CD4-positive, alpha-beta T cell treated with Interleukin-6 for 4 hours (primary cell): ENCODE results near the gene PRICKLE3.
"Not testable (repeated sequence)": the region's sequence is repeated elsewhere in the genome, so short reads cannot be mapped to it uniquely, and the experiment has no call there.

Source experiments
- DNase-seq: peaks from one replicate; pipeline ENCODE4 v3.0.0-alpha.2; 2020; ENCODE audit warnings: mixed read lengths

The PRICKLE3 gene

GRCh38 chrX:49155900-49156837 is 30.0 kb downstream of the PRICKLE3 start:
- peak; percentile 88 for DNase-seq

- DNase-seq = peak; percentile 60
Measured at GRCh38 chrX:49155243-49155899, 30.8 kb downstream of the PRICKLE3 start.

GRCh38 chrX:49153467-49153866 is 32.7 kb downstream of the PRICKLE3 start:
- DNase-seq = no peak

- not testable (repeated sequence) for DNase-seq
Measured at GRCh38 chrX:49149291-49149690, 36.9 kb downstream of the PRICKLE3 start.

- not testable (repeated sequence) for DNase-seq
Measured at GRCh38 chrX:49148390-49149100, 37.6 kb downstream of the PRICKLE3 start.

GRCh38 chrX:49147936-49148335 is 38.2 kb downstream of the PRICKLE3 start:
- no peak for DNase-seq

- no peak for DNase-seq
Measured at GRCh38 chrX:49147282-49147681, 38.9 kb downstream of the PRICKLE3 start.

GRCh38 chrX:49143154-49143553 is 43.0 kb downstream of the PRICKLE3 start:
- DNase-seq = not testable (repeated sequence)

- peak; percentile 12 for DNase-seq
Measured at GRCh38 chrX:49142264-49142663, 43.9 kb downstream of the PRICKLE3 start.

GRCh38 chrX:49139713-49140112 is 46.5 kb downstream of the PRICKLE3 start:
- no peak for DNase-seq

GRCh38 chrX:49137492-49137891 is 48.7 kb downstream of the PRICKLE3 start:
- DNase-seq = no peak

- no peak for DNase-seq
Measured at GRCh38 chrX:49133759-49134158, 52.4 kb downstream of the PRICKLE3 start.

- DNase-seq = not testable (repeated sequence)
Measured at GRCh38 chrX:49132275-49132674, 53.9 kb downstream of the PRICKLE3 start.

GRCh38 chrX:49129427-49129826 is 56.7 kb downstream of the PRICKLE3 start:
- no peak for DNase-seq

- DNase-seq = not testable (repeated sequence)
Measured at GRCh38 chrX:49127742-49128258, 58.4 kb downstream of the PRICKLE3 start.
